Central memory CD4-positive, alpha-beta T cell (primary cell): ENCODE results near the gene FASTK.

ENCODE experiments used
- DNase-seq: peaks from one replicate; pipeline ENCODE4 v3.0.0; 2022
- total RNA-seq, 3 experiments: gene quantifications; one replicate each; lab custom pipeline; 2026; lab: John Stamatoyannopoulos, UW

The FASTK gene
- 76.0 to 93.4 (median 87.7) reads per million in 3 experiments for total RNA-seq

- peak; percentile 89 for DNase-seq
These were observed at the start of gene FASTK for GRCh38 chr7:151080522-151081169. Gene FASTK (minus strand): TSS chr7:151080809. CDS start chr7:151080766, 43 bp downstream.

GRCh38 chr7:151129960-151130591, 49.5 kb upstream of the FASTK start:
- no peak for DNase-seq

- DNase-seq: no peak
These were observed 48.7 kb upstream of the FASTK start for GRCh38 chr7:151129117-151129959.

- DNase-seq: no peak
These were observed 48.1 kb upstream of the FASTK start for GRCh38 chr7:151128716-151129115.

GRCh38 chr7:151128144-151128543, 47.5 kb upstream of the FASTK start:
- DNase-seq: no peak

- DNase-seq: no peak
These were observed 46.0 kb upstream of the FASTK start for GRCh38 chr7:151126491-151127137.

- no peak for DNase-seq
These were observed 45.4 kb upstream of the FASTK start for GRCh38 chr7:151125846-151126481.

- DNase-seq: no peak
These were observed 44.8 kb upstream of the FASTK start for GRCh38 chr7:151125470-151125845.

- no peak for DNase-seq
These were observed 44.3 kb upstream of the FASTK start for GRCh38 chr7:151124899-151125399.

GRCh38 chr7:151124481-151124880, 43.9 kb upstream of the FASTK start:
- no peak for DNase-seq

- DNase-seq: peak; percentile 75
These were observed 43.3 kb upstream of the FASTK start for GRCh38 chr7:151123822-151124464.

- no peak for DNase-seq
These were observed 42.7 kb upstream of the FASTK start for GRCh38 chr7:151123158-151123821.

- DNase-seq: no peak
These were observed 42.2 kb upstream of the FASTK start for GRCh38 chr7:151122796-151123157.

GRCh38 chr7:151122276-151122675, 41.7 kb upstream of the FASTK start:
- no peak for DNase-seq

- no peak for DNase-seq
These were observed 41.0 kb upstream of the FASTK start for GRCh38 chr7:151121380-151122170.

- no peak for DNase-seq
These were observed 40.3 kb upstream of the FASTK start for GRCh38 chr7:151120896-151121295.

- DNase-seq: no peak
These were observed 39.3 kb upstream of the FASTK start for GRCh38 chr7:151119902-151120301.

GRCh38 chr7:151119055-151119415, 38.4 kb upstream of the FASTK start:
- DNase-seq: no peak

- no peak for DNase-seq
These were observed 37.8 kb upstream of the FASTK start for GRCh38 chr7:151118108-151119054.
